K562 (cell line): ENCODE measurements around the gene SRP72. TPM values are rescaled to one million over a fixed set of nuclear protein-coding genes. Genes with fewer than 3 reads are reported as not detected.
A peak's percentile ranks its signal among the peaks of the same experiment; 100 is the strongest.

Experiments
- ARID1B ChIP-seq: fragments of 450-650 bp; IDR thresholded peaks from 2 replicates; pipeline ENCODE4 v1.6.1; 2016; ENCODE audit warnings: antibody characterized with exemption, mild to moderate bottlenecking, inconsistent platforms
- NCOA6 ChIP-seq: fragments of 450-650 bp; IDR thresholded peaks from 2 replicates; pipeline ENCODE4 v1.6.1; 2017; ENCODE audit warnings: mild to moderate bottlenecking
- POLR2B ChIP-seq: fragments of 450-650 bp; IDR thresholded peaks from 2 replicates; pipeline ENCODE4 v1.6.1; 2018; ENCODE audit warnings: low read depth; ENCODE audit not compliant: partially characterized antibody
- RHOXF2B ChIP-seq: fragments of 250-450 bp; sonication (Bioruptor Pico); conservative IDR thresholded peaks from 2 replicates; pipeline ENCODE4 v1.5.1; 2021
- STAT5A ChIP-seq: IDR thresholded peaks from 2 replicates; pipeline ENCODE4 v1.6.1; 2012; ENCODE audit warnings: low read length, inconsistent platforms, borderline replicate concordance
- TEAD1 ChIP-seq, 2 experiments: fragments of 450-650 bp in 1 of 2; sonication (generic) in 1 of 2; formaldehyde crosslinking; IDR thresholded peaks; 2 replicates each; pipeline versions ENCODE4 v1.4.0 to v1.8.0; 2020 to 2022; ENCODE audit warnings: mild to moderate bottlenecking in 2 of 2, missing genetic modification reagents in 1 of 2
- ZNF395 ChIP-seq: fragments of 200-800 bp; sonication (Bioruptor generic); IDR thresholded peaks from 2 replicates; pipeline ENCODE4 v1.6.1; 2017; ENCODE audit warnings: missing genetic modification characterization, missing compliant biosample characterization
- ZNF609 ChIP-seq: sonication (generic); formaldehyde crosslinking; IDR thresholded peaks from 2 replicates; pipeline ENCODE4 v1.8.1; 2023; ENCODE audit warnings: missing genetic modification reagents, mild to moderate bottlenecking, borderline replicate concordance
- polyA plus RNA-seq, 8 experiments: library from polyadenylated mRNA; depleted of rRNA in 4 of 8; stranded (reverse) in 5 of 8; unstranded in 3 of 8; fragments of >200 nt; fragmentation: Nextera tagmentation in 2 of 8; fragmentation: Illumina TruSeq in 1 of 8; extraction: Ambion mirVana in 2 of 8; extraction: Trizol in 1 of 8; gene quantifications; 2 replicates each; pipeline versions ENCODE4 v1.2.1 to v1.2.3, GENCODE V29; 2011 to 2014; ENCODE audit warnings: inconsistent platforms in 1 of 8, missing spikeins in 1 of 8
- total RNA-seq, 7 experiments: library from RNA; depleted of rRNA in 6 of 7; stranded (reverse); fragments of >200 nt in 6 of 7; fragmentation: Illumina TruSeq in 2 of 7; extraction: Trizol in 2 of 7; gene quantifications; 2 replicates each; pipeline versions ENCODE4 v1.2.1 to v1.2.3, GENCODE V29; 2011 to 2021; ENCODE audit warnings: low replicate concordance in 1 of 7
- TF ChIP-seq, protein P1 (sequence below): fragments of 150-350 bp; IDR thresholded peaks from 2 replicates; pipeline ENCODE4 v1.6.1; 2014; ENCODE audit warnings: low read depth, mild to moderate bottlenecking, low read length, borderline replicate concordance
- TF ChIP-seq, protein P2 (sequence below): sonication (generic); IDR thresholded peaks from 2 replicates; pipeline ENCODE4 v1.6.1; 2016
- TF ChIP-seq, protein P3 (sequence below): fragments of 450-650 bp; IDR thresholded peaks from 2 replicates; pipeline ENCODE4 v1.6.1; 2017; ENCODE audit warnings: antibody characterized with exemption, mild to moderate bottlenecking

SRP72 gene
- total and polyA plus RNA-seq, 9 of the 15 experiments (the other 6 are each of a cell fraction or from before 2014, with no cell fraction given) = 124 to 341 (median 202) TPM

DNA sequence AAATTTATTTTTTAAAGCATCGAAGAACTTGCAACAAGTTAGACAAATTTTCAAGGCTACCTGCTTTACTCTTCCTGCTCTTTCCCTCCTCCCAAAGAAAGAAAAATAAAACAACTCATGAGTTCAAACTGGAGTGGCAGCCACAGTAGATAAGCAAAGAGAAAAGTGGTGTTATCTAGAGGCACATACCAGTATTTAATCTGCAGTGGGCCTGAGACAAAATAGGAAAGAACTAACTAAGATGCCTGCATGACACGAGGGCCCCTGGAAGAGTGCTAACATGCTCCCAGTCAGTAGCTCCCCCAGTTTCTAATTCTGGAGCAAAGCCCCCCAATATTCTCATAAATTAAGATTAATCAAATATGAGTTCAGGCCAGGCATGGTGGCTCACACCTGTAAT is 46.1 kb downstream of the SRP72 start (continued):
- TF ChIP-seq, protein P1, sequence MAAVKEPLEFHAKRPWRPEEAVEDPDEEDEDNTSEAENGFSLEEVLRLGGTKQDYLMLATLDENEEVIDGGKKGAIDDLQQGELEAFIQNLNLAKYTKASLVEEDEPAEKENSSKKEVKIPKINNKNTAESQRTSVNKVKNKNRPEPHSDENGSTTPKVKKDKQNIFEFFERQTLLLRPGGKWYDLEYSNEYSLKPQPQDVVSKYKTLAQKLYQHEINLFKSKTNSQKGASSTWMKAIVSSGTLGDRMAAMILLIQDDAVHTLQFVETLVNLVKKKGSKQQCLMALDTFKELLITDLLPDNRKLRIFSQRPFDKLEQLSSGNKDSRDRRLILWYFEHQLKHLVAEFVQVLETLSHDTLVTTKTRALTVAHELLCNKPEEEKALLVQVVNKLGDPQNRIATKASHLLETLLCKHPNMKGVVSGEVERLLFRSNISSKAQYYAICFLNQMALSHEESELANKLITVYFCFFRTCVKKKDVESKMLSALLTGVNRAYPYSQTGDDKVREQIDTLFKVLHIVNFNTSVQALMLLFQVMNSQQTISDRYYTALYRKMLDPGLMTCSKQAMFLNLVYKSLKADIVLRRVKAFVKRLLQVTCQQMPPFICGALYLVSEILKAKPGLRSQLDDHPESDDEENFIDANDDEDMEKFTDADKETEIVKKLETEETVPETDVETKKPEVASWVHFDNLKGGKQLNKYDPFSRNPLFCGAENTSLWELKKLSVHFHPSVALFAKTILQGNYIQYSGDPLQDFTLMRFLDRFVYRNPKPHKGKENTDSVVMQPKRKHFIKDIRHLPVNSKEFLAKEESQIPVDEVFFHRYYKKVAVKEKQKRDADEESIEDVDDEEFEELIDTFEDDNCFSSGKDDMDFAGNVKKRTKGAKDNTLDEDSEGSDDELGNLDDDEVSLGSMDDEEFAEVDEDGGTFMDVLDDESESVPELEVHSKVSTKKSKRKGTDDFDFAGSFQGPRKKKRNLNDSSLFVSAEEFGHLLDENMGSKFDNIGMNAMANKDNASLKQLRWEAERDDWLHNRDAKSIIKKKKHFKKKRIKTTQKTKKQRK = no peak
- TF ChIP-seq, protein P2, sequence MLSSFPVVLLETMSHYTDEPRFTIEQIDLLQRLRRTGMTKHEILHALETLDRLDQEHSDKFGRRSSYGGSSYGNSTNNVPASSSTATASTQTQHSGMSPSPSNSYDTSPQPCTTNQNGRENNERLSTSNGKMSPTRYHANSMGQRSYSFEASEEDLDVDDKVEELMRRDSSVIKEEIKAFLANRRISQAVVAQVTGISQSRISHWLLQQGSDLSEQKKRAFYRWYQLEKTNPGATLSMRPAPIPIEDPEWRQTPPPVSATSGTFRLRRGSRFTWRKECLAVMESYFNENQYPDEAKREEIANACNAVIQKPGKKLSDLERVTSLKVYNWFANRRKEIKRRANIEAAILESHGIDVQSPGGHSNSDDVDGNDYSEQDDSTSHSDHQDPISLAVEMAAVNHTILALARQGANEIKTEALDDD = peak; percentile 85
- peak; percentile 93 for TF ChIP-seq ARID1B
- no peak for TF ChIP-seq ZNF395 (CRISPR knock-in tag)
- TF ChIP-seq POLR2B = no peak
- TF ChIP-seq NCOA6 = no peak
- TF ChIP-seq TEAD1 (CRISPR knock-in tag; IDR thresholded peaks at IDR 0.05) = 0 out of 4 replicates have a peak, but pooled peaks of 1 of the 2 experiments have one; percentile 64
- no peak for TF ChIP-seq RHOXF2B
- TF ChIP-seq ZNF609 (CRISPR knock-in tag) = no peak
- TF ChIP-seq, protein P3, sequence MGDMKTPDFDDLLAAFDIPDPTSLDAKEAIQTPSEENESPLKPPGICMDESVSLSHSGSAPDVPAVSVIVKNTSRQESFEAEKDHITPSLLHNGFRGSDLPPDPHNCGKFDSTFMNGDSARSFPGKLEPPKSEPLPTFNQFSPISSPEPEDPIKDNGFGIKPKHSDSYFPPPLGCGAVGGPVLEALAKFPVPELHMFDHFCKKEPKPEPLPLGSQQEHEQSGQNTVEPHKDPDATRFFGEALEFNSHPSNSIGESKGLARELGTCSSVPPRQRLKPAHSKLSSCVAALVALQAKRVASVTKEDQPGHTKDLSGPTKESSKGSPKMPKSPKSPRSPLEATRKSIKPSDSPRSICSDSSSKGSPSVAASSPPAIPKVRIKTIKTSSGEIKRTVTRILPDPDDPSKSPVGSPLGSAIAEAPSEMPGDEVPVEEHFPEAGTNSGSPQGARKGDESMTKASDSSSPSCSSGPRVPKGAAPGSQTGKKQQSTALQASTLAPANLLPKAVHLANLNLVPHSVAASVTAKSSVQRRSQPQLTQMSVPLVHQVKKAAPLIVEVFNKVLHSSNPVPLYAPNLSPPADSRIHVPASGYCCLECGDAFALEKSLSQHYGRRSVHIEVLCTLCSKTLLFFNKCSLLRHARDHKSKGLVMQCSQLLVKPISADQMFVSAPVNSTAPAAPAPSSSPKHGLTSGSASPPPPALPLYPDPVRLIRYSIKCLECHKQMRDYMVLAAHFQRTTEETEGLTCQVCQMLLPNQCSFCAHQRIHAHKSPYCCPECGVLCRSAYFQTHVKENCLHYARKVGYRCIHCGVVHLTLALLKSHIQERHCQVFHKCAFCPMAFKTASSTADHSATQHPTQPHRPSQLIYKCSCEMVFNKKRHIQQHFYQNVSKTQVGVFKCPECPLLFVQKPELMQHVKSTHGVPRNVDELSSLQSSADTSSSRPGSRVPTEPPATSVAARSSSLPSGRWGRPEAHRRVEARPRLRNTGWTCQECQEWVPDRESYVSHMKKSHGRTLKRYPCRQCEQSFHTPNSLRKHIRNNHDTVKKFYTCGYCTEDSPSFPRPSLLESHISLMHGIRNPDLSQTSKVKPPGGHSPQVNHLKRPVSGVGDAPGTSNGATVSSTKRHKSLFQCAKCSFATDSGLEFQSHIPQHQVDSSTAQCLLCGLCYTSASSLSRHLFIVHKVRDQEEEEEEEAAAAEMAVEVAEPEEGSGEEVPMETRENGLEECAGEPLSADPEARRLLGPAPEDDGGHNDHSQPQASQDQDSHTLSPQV = peak; percentile 68; the same call in 1 of the 2 replicates
- peak; percentile 57; the same call in 1 of the 2 replicates for TF ChIP-seq STAT5A
